Left renal cortex interstitium (tissue), 4 donors: ENCODE results near the gene ARHGEF1. TPM values are rescaled to one million over a fixed set of nuclear protein-coding genes. Genes with fewer than 3 reads are reported as not detected.
A peak's percentile ranks its signal among the peaks of the same experiment; 100 is the strongest.
"Not testable (repeated sequence)": the region's sequence is repeated elsewhere in the genome, so short reads cannot be mapped to it uniquely, and the experiment has no call there.

Source experiments
- DNase-seq, 4 donors: peaks; one replicate each; pipeline ENCODE4 v3.0.0-alpha.2; 2013; ENCODE audit warnings: low read depth in 4 of 4, low spot score in 2 of 4, missing footprints in 1 of 4
- polyA plus RNA-seq, 4 donors: library from polyadenylated mRNA; unstranded; fragments of 120-200 nt; gene quantifications; one replicate each; pipeline ENCODE4 v1.2.1, GENCODE V29; 2013; ENCODE audit not compliant: insufficient read length in 4 of 4

The ARHGEF1 gene
- polyA plus RNA-seq, 4 donors = 32.1 to 77.6 (median 53.4) TPM

DNA sequence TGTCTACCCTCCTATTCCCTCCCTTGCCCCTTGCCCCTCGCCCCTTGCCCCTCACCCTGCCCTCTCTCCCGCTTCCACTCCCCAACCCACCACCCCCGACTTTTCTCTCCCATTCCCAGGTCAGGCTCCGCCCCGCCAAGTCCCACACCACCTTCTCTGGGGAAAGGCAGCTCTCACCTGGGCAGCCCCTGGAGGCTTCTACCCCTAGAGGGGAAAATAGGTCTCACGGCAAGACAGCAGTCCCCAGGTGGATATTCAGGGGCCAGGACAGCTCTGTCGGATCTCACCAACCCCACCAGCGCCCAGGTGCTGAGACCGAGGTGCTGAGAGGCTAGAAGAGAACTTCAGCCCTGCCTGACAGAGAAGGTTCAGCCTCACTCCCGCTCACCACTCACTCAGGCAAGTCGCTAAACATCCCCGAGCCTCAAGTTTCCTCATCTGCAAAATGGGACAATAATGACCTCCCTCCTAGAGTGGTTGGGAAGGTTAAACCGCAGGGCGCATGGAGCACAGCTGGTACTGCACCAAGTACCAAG lies 46.6 kb downstream of the ARHGEF1 start:
- no peak for DNase-seq

- DNase-seq = no peak
Measured at GRCh38 chr19:41930322-41930722, 47.3 kb downstream of the ARHGEF1 start.

GRCh38 chr19:41930926-41931592 lies 48.1 kb downstream of the ARHGEF1 start:
- DNase-seq = no peak

DNA sequence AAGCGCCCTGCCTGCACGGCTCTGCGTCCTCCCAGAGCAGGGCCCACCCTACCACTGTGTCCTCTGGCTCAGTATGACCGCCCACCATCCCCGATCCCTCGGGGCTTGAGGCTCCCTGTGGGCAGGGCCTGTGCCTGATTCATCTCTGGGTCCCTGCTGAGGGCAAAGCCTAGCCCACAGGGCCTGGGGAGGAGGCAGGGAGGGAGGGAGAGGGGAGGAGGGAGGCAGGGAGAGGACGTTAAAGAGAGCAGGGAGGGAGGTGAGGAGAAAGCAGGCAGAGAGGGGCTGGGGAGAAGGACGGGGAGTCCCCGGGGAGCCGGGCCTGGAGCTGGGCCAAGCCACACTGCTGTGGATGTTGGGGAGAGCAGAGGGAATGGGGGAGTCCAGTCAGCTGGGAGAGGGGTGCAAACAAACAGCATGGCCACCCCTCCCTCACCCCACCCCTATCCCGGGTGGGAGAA lies 49.3 kb downstream of the ARHGEF1 start:
- no peak for DNase-seq

DNA sequence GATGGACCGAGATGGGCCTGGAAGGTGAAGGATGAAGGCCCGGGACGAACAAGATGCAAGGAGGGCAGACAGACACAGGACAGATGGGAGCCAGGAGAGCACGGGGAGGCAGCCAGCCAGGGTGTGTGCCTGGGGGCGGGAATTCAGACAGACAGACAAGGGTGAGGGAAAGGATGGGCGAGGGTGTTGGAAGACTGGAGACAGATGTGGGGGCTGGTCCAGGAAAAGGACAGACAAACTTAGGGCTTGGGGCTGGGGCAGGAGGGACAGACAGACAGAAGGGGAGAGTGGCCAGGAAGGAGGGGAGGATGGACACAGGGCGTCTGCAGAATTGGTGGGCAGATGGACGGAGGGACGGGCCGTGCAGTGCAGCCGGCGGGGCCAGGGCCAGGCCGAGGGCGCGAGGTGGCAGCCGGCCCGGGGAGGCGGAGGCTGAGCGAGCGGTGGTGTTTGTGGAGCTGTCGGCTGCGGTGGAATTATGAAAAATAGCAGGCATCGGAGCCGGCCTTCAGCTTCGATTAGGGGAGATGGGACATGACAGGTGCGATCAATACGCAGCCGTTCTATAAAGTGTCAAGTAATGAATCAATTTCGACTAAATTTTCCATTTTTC lies 49.8 kb downstream of the ARHGEF1 start:
- no peak for DNase-seq

- DNase-seq = no peak
Measured at GRCh38 chr19:41933693-41934426, 50.9 kb downstream of the ARHGEF1 start.

DNA sequence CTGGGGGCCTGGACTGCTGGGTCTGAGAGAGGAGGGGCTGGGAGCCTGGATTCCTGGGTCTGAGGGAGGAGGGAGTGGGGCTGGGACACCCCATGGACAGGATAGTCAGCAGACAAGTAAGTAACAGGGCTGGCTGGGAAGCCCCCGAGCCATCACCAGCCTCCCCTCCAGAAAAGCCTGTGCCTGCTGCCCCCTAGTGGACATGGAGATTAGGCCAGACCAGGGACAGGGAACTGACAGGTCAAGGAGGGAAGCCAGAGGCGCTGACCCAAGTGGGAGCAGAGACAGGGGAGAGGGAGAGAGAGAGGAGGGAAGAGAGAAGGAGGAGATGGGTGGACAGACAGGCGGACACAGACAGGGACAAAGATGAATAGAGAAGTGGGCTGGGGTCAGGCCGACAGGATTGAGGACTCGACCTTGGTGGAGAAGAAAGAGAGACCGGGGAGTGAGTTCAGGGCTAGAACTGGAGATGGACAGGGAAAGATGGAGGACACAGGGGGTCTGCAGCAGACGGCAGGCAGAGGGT lies 51.9 kb downstream of the ARHGEF1 start:
- DNase-seq = peak in 1 of 4 donors; percentile 47

GRCh38 chr19:41935760-41936415 lies 52.9 kb downstream of the ARHGEF1 start:
- no peak for DNase-seq

- no peak for DNase-seq
Measured at GRCh38 chr19:41936416-41936850, 53.4 kb downstream of the ARHGEF1 start.

DNA sequence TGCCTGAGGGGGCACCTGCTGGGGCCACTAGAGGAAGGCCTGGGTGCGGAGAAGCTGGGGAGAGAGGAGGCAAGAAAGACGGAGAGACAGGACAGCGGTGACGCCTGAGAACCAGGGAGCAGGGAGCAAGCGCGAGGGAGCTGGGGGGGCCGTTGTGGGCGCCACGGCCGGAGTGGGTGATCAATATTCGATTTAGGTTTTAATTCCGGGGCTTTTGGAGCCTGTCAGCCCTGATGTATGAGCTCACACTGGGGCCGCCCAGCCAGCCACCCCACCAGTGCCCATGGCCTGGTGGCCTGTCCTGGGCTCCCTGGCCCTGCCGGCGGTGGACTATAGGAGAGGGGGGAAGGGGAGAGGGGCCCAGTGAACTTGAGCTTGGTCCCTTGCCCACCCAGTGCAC lies 54.0 kb downstream of the ARHGEF1 start:
- no peak for DNase-seq

DNA sequence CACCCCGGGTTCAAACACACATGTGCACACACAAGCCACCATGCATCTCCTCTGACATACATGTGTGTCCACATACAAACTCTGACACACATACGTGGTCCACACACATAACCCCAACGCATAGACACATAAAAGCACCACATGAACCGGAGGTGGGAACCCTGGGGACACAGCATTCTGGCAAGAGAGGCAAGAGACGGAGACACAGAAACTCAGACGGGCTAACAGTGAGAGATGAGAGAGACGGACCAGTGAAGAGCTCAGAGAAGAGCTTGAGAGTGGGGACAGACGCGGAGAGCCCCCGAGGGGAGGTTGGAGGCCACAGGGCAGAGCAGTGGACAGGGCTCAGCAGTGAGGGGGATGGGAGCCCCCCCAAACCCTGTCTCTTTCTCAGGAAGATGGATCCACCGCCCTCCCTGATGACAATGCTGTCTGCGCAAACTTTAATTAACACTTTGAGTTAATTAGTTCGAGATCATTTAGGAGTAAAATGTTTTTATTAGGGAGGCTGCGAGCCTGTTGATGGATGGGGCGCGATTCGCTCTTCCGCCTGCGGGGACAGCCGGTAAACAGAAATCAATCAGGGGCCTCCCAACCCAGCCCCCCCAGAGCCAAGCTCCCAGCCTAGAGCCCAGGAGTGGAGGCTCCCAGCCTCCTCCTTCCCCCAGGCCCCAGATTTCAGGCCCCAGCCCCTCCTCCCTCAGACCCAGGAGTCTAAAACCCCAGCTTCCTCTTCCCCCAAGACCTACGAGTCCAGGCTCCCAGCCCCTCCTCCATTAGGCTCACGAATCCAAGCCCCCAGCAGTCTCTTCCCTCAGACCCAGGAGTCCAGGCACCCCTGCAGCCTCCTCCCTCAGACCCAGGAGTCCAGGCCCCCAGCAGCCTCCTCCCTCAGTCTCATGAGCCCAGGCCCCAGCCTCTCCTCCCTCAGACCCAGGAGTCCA lies 54.8 kb downstream of the ARHGEF1 start:
- DNase-seq = no peak

GRCh38 chr19:41939209-41939608 lies 56.2 kb downstream of the ARHGEF1 start:
- DNase-seq = not testable (repeated sequence)

DNA sequence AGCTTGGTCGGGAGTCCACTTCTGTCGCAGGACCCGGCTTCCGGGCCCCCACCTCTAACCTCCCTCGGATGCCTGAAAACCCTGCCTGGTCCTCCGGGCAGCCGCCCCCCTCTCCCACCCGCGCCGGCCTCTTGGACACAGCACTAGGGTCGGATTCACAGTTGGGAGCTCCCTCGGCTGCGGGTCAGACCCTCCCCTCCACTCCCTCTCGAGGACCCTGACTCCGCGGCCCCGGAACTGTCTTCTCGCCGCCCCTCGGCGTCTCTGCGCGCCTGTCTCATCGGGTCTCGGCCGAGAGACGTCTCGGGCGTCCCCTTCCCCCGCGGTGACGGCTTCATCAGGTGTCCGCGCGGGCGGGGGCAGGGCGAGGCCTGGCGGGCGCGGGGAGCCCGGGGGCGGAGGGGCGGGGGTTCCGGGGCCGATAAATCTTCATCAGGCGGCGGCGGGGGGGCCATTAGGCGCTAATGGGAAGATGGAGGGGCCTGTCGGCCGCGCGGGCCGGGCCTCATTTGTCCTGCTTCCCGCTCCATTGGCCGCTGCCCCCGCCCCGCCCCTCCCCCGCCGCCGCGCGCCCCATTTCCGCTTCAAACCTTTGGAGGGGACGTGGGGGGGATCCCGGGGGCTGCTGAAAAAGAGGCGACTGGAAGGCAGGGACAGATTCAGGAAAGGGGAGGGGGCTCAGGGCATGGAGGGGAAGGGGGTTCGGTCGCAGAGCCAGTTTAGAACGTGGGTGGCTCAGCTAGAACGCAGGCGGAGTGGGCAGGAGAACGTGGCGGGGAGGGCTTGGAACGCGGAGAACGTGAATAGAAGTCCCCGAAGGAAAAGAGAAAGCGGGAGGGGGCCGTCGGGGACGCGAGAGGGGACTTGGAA lies 57.1 kb downstream of the ARHGEF1 start:
- no peak for DNase-seq

GRCh38 chr19:41940731-41941409 lies 57.9 kb downstream of the ARHGEF1 start:
- DNase-seq = no peak

DNA sequence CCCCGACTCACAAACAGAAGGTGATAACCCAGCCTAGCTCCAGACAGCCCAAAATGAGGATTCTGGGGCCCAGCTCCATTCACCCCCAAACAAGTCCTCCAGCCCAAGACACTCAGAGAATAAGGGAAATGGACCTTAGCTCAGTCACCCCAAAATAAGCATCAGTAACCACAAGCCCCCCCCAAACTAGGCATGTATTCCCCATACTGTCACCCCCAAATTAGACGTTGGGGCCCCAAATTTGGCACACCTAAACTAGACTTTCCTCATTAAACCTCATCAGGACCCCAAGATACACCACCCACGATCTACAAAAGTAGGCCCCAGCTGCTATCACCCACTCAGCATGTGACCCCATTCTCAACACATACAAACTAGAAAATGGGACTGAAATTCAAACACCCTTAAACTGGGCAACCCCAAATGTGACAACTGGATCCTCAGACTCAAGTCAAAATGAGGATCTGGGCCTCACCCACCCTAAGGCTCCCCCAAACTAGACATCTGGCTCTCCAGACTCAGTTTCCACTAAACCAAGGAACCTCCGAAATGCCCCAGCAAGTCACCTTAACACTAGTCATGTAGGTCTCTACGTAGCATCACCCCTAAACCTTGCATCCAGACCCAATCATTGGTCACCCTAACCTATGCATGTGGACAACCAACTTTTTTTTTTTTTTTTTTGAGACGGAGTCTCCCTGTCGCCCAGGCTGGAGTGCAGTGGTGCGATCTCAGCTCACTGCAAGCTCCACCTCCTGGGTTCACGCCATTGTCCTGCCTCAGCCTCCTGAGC lies 58.6 kb downstream of the ARHGEF1 start:
- DNase-seq = no peak

DNA sequence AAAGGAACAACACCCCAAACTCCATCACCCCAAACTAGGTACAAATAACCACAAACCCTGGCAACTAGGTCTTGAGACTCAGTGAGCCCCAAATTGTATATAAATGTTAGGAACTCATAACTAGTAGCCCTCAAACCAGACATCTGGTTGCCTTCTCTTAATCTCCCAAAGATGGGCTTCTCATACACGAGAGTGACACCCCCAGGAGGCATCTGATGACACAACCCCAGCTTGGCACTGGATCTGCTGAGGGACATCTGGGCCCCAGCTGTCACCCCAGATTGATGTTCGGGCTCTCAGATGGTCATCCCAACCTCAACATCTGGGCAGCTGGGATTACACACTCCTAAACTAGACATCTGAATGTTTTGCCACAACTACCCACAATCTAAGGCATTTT lies 61.4 kb downstream of the ARHGEF1 start:
- DNase-seq = no peak

- DNase-seq = no peak
Measured at GRCh38 chr19:41945135-41945766, 62.3 kb downstream of the ARHGEF1 start.
